HPDE6-E6E7 (cell line): ENCODE results near the gene TRPM8.
"Not testable (repeated sequence)": the region's sequence is repeated elsewhere in the genome, so short reads cannot be mapped to it uniquely, and the experiment has no call there.

Experiments used
- DNase-seq: peaks from one replicate; pipeline ENCODE4 v3.0.0; 2011; ENCODE audit warnings: missing footprints; ENCODE audit errors: extremely low spot score

The TRPM8 gene

DNA sequence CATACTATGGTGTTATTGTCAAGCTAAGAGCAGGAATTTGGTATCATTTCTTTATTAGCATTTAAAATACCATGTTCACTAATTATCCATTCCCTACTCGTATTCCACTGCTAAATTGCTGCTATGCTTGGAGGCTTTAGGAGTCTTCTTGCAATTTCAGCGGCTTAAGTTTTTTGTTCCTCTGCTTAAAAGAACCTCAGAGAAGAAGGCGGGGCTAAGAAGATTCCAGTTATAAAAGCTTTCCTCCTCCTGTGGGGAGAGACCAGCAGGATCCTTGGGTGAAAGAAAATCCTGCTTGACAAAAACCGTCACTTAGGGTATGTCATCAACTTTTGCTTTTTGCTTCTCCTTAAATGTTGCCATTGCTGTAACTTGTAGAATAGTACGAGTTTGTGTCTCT, at the start of gene TRPM8:
TSS of gene TRPM8 (plus strand) at position 258 of the 400 bp plus-strand sequence. CDS start 9,165 bp downstream, outside the sequence.
- DNase-seq: no peak

DNA sequence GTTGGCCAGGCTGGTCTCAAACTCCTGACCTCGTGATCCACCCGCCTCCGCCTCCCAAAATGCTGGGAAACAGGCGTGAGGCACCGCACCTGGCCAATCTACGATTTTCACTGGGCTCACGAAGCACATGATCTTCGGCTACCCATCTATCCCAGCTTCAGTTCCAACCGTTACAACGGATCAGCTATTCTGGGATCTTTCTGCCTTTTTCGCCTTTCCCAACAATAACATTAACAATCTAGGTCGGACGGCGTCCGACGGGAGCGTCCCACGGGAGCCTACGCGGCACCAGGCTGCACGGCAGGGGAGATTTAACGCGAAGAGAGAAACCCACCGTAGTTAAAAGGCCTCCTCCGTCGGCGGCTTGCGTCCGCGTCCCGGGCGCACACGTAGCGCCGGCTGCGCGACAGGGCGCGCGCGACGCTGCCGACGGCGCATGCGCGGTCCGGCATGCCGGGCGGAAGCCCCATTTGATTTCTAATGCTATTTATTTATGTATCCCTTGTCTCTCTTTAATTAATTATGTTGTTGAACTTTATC, 49.1 kb upstream of the TRPM8 start, which contains the start of gene MSL3B:
TSS of gene MSL3B (minus strand) at position 394 of the 540 bp plus-strand sequence.
- peak; percentile 60 for DNase-seq

DNA sequence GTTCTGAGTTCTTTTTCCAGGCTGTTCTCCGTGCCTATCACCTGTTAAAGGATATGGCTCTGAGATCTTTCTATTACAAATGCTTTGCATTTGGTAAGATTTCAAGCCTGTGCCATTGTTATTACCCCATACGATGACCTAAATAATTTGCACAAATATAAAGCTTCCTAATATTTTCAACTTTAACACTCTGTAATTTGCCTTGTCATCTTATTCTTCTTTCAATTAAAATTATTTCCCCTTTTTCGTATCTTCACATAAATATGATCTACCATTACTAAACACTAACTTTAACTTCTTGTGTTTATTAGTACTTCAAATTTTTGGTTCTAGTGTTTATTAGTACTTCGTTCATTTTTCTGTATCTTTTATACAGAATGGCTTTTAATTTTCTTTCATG, 45.7 kb upstream of the TRPM8 start:
- no peak for DNase-seq

DNA sequence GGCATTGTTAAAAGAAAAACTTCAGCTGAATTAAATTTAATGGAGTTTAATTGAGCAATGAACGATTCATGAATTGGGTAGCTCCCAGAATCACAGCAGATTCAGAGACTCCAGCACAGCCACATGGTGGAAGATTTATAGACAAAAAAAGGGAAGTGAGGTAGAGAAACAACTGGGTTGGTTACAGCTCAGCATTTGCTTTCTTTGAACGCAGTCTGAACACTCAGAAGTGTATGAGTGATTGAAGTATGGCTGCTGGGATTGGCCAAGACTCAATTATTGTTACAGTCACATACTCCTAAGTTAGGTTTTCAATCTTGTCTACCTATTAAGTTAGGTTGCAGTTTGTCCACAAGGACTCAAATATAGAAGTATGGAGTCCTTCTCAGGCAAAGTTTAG, 45.0 kb upstream of the TRPM8 start:
- DNase-seq: not testable (repeated sequence)

DNA sequence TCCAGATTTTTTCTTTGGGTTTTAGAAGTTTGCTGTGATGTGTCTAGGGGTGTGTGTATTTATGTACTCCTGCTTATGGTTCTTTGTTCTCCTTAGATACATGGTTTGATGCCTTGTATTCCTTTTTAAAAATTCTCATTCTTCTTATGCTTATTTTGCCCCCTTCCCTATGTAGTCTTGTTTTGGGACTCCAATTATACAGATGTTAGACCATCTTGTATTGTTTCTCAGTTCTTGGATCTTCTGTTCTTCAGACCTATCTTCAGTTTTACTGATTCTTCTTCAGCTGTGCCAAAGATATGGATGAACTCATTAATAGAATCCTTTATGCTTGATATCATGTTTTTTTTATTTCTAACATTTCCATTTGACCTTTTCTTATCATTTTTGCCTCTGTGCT, 34.8 kb upstream of the TRPM8 start:
- DNase-seq: no peak

DNA sequence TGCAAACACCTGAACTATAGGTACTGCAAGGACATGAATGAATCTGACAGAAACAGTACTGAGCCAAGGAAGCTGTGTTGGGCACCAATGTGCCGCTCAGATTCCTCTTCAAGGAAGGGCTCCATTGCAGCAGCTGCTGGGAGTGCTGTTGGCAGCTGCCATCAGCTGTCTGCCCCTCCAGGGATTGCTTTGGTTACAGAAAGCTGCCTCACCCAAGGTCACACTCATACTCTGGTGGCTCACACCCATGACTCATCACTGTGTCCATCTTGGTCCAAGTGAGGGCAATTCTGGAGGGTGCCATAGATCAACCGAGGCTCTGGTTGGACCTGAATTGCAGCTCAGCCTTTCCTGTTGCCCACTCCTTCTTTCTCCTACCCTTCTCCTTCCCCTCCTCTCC, 24.4 kb upstream of the TRPM8 start:
- DNase-seq: no peak

DNA sequence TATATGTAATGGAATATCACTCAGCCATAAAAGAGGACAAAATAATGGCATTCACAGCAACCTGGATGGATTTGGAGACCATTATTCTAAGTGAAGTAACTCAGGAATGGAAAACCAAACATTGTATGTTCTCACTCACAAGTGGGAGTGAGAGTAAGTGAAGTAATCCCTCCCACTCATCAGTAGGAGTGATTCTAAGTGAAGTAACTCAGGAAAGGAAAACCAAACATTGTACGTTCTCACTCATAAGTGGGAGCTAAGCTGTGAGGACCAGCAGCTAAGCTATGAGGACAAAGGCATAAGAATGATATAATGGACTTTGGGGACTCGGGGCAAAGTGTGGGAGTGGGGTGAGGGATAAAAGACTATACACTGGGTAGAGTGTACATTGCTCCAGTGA, 20.9 kb upstream of the TRPM8 start:
- not testable (repeated sequence) for DNase-seq

DNA sequence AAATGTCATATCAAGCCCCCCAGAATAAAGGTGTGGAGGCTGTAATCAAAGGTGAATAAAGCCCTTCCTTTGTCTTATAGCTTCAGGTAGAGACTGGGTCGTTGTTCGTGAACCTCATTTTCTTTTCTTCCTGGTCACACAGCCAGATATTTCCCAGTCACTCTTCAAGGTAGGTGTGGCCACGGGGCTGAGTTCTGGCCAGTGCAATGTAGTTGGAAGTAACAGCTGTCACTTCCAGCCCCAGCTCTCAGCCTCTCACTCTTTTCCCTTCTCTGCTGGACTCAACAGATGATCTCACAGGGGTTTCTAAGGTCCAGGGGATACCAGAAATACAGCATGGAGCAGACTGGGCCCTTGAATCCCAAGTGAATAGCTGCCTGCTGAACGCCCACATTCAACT, 15.8 kb upstream of the TRPM8 start:
- DNase-seq: no peak

DNA sequence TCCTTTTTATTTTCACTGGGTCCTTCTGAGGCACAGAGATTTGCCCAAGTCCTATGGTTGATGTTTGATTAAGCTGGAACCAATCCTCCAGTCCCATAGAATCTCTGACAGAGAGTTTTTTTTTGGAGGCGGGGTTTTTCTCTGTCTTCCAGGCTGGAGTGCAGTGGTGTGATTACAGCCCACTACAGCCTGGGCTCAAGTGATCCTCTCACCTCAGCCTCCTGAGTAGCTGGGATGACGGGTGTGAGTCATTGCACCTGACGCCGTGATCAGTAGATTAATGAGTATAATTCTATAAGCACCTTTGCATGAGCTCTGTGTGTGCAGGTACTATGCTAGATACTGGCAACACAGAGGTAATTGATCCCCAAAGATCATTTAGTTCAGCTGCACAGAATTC, 15.3 kb upstream of the TRPM8 start:
- DNase-seq: no peak

DNA sequence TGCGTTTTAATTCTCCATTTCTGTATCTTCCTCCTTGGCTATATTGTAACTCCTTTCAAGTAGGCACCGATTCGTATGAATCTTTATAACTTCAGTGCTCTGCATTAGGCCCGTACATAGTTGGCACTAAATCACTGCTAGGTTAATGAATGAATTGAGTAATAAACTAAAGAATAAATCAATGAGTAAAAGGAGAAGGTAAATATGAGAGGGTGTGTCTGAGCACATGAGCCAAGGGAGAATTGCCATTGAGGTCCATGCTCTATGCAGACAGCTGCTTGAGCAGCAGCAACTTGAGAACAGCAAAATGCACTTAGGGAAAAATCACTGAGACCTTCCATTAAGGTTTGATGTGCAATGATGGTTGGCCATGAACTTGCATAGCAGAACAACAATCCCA, 11.2 kb upstream of the TRPM8 start:
- no peak for DNase-seq

DNA sequence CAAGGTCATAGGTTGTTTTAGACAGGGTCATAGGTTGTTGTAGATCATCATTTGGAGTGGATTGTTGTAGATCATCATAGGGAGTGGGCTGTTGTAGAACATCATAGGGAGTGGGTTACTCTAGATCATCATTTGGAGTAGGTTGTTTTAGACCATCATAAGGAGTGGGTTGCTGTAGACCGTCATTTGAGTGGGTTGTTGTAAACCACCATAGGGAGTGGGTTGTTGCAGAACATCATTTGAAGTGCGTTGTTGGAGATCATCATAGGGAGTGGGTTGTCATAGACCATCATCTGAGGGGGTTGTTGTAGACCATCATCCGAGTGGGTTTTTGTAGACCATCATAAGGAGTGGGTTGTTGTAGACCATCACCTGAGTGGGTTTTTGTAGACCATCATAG, 9.5 kb upstream of the TRPM8 start:
- no peak for DNase-seq

DNA sequence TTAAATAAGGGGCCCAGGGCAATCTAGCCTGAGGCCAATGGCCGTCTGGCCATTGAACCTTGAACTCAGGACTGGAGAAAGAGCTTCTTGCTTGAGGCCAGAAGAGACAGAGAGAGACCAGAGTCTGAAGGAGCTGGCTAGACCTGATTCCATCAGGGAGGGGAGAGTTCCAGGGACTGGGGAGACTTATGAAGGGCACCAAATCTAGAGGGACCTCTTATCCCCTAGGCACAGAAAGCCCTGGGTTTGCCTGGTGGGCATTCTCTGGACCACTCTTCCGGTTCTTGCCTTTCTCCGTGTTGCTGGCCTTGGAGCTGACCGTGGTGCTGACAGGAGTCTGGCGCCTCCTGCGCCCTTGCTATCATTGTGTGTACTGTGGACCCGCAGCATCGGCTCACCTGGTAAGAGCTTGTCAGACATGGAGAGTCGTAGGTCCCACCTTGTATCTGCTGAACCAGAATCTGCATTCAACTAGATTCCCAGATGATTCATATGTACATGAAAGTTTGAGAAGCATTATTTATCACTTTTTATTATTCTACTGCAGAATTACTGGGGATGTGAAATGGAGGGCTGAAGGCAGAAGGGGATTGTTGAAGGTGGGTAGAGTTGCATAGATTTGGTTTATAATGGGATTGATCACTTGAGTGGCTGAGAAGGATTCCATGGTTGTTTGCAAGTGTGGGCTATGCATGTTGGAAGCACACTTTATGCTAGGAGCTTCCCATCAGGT, 4.3 kb upstream of the TRPM8 start:
- DNase-seq: peak; percentile 46

DNA sequence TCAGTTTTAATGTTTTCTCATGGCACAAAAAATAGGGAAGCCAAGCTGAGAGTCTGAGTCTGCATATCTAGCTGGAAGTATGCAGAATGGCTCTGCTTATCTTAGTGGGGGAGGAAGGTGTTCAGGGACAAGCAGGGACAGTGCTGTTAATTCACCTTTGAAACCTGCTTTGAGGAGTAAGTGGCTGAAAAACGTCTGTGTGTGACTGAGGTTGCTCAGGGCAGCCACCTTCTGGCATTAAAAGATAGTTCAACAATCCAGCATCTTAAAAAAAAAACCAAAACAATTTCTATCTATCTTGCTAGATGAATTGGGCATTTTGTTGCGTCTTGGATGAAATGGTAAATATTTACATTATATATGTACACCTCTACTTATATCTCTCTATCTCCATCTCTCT, 2.0 kb upstream of the TRPM8 start:
- peak; percentile 42 for DNase-seq

DNA sequence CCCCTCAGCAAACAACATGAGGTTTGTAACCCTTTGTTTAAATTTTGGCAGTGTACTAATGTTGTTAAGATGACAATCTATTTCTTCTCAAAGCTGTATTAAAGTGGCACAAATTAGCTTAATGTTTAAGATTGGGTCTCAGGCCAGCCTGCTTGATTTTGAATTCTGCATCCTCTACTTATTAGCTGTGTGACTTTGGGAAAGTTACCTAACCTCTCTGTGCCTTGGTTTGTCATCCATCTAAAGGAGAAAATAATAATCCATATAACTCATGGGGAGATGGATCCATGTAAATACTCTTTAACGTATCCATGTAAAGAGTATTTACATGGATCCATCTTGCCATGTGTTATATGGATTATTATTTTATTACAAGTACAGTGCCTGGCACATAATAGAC, 2.1 kb downstream of the TRPM8 start:
- DNase-seq: no peak

DNA sequence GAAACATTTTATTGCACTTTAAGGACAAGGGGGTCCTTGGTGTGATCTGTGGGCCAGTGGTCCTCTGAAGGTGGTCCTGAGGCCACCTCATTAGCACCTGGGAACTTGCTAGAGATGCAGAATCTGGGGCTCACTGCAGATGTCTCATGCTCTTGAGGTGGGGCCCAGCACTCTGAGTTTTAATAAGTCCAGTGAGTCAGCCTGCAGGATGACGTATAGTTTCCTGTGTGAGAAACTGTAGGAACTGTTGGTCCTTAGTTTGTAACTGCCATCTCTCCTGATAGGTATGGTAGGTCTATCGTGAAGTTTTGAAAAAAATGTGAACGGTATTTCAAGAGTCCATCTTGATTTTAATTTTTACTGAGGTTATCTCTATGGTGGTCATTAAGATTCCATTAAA, 2.8 kb downstream of the TRPM8 start:
- DNase-seq: peak; percentile 47

DNA sequence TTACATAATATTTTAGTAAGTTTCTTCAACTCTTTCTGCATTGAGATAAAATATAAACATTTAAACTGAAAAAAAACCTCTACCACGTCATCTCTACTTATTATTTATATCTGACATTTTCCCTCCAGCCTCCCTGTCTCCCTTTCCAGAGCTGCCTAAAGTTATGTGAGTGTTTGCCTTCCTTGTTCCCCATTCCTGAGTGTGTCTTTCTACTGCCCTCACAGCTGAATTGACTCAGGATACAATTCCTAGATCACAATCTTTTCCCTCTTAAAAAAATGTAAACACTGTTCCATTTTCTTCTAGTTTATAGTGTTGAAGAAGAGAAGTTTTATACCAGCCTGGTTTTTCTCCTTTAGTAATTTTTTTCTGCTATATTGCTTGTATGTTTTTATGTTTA, 5.3 kb downstream of the TRPM8 start:
- DNase-seq: no peak

DNA sequence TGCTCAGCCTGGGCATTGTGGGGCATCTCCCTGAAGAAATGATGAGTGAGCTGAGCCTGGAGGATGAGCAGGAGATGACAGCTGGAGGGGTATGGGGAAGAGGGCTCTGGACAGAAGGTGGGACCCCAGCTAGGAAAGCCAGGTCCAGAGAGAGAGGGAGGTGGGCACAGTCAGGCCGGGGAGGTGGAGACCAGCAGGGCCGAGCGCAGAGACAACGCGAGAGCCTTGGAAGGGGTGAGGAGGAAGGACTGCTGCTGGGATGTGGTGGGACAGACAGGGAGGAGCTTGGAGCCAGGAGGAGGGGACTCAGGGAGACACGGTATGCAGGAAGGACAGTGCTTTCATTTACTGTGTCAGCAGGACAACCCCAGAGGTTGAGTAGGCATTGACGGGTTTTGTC, 8.2 kb downstream of the TRPM8 start:
- DNase-seq: no peak

DNA sequence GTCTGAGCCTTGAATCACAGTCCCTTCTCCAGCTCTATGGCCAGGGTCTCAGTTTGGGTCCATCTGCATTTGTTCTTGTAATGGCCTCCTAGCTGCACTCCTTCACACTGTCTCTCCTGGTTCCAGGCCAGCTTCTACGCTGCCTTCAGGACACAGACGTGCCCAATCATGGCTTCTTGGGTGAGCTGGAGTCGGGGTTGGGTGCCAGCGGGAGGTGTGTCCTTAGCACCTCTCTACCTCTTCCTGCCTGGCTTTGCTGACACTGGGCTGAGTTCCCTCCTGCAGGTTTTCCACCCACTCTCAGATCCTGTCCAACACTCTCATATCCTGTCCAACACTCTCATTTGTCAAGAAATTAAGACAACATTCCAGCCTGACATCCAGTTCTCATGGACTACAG, 9.6 kb downstream of the TRPM8 start:
- DNase-seq: no peak

DNA sequence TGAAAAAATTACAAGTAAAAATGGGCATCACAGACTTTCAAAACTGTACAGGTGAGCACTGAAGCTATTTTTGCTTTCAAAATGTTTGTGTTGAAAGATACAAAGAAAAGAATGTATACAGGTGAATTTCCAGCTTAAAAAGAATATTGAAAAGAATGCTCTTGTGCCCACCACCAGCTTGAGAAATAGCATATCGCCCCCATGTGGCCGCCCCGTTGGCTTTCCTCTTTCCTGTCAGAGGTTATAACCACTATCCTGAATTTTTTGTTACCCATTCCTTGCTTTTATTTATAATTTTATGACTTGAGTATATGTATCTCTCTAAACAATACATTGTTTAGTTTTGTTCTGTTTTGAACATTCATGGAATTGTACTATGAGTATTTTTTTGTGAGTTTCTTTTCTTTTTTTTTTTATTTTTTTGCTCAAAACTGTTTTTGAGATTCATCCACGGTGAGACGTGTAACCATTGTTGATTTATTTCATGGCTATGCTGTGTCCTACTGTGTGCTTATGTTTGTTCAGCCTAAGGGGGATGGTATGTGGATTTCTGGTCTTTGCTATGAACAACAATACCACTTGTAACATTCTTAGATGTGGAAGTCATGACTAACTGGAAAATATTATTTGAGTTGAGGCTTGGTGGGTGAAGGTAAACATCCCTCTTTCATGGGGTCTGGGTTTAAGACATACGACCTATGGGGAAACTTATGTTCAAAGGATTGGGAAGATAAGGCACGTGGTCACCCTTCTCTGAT, 11.6 kb downstream of the TRPM8 start:
- no peak for DNase-seq

DNA sequence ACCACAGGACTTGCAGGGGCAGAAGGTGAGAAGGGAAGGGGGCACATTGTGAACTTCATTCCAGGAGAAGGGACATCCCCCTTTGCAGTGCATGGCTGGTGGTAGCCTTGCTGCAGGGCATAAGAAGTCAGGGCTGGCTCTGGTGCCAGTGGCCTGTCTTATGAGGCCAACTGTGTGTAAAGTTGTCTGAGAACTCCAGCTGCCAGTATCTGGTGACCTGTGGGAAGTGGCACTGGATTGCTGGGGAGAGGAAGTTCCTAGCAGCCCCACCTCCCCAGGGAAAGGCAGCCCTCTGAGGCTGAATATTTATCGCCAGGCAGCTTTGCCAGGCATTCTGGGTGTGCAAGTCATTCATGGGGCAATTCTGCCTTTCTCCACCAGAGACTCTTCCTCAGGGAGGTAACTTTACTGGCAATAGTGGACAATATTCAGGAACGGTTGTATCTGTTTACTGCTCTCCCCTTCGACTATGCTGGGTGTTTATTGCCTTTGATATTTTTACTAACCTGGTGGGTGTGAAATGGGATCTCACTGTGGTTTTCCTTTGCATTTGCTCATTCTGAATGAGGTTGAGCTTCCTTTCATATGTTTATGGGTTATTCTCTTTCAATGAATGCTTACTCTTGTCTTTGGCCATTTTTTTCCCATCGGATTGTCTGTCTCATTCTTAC, 12.3 kb downstream of the TRPM8 start:
- no peak for DNase-seq

DNA sequence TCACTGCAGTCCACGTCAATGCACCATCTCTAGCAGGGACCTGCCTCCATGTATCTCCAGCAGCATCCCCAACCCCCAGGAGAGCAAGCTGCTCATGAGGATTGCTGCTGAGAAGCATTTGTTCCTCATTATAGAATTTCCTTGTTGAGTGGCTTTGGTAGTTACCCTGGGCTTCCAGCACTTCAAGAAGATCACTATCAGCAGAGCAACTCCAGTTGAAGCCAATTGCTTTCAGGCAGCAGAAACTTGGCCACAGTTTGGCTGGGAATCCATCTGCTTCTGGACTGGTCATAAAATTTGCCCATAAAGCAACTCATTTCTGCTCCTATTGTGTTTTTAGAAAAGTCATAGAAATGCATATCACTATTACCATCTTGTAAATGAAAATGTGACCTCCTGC, 17.4 kb downstream of the TRPM8 start:
- DNase-seq: no peak

DNA sequence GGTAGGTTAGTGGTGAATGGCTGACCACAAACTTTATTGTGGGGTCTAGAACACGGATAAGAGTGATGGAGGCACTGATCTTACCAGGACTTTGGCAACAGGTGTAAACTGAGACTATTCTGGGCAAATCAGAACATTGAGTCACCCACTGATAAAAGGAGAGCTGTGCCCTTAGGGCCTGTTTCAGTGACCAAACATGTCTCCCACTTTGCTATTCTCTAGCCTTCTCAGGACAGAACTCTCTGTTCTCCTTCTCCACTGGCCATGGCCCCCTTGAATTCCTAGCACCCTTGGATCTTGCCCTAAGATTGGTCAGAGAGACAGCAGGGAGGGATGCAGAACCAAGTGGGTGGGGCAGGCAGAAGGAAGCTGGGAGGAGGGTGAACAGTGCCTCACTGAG, 18.3 kb downstream of the TRPM8 start:
- no peak for DNase-seq

DNA sequence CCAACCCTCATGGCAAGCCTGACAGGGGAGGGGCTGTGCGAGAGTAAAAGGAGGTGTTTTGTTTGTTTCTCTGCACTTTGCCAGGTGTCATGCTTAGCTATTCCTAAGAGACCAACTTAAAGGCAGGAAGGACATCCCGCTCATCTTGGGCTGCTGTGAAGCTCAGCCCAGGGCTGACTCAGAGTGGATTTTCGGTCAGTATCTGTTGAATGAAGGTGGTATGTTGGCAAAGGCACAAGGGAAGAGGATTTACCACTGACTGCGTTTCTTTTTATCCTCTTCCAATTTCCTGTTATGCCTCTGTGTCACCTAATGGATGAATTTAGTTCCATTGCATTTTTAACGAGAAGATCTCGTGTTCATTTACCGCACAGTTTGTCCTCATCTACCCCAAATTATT, 18.9 kb downstream of the TRPM8 start:
- DNase-seq: no peak
